ENCODE measurements around the gene LRRC23. TPM values are rescaled to one million over a fixed set of nuclear protein-coding genes. Genes with fewer than 3 reads are reported as not detected.

The LRRC23 gene
- total and polyA plus RNA-seq, 9 of the 15 experiments (the other 6 are each of a cell fraction or from before 2014, with no cell fraction given) = 2.2 to 7.0 (median 3.0) TPM

- peak; percentile 73; the same call in 1 of the 2 replicates for TF ChIP-seq AFF4 (CRISPR knock-in tag; IDR thresholded peaks at IDR 0.05)
- TF ChIP-seq, protein P1, sequence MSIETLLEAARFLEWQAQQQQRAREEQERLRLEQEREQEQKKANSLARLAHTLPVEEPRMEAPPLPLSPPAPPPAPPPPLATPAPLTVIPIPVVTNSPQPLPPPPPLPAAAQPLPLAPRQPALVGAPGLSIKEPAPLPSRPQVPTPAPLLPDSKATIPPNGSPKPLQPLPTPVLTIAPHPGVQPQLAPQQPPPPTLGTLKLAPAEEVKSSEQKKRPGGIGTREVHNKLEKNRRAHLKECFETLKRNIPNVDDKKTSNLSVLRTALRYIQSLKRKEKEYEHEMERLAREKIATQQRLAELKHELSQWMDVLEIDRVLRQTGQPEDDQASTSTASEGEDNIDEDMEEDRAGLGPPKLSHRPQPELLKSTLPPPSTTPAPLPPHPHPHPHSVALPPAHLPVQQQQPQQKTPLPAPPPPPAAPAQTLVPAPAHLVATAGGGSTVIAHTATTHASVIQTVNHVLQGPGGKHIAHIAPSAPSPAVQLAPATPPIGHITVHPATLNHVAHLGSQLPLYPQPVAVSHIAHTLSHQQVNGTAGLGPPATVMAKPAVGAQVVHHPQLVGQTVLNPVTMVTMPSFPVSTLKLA (conservative IDR thresholded peaks at IDR 0.05) = peak; percentile 57 to 83; a peak in 3 of 4 replicates
- TF ChIP-seq NEUROD1 (IDR thresholded peaks at IDR 0.05; ENCODE audit: borderline replicate concordance, low read depth, low read length, partially characterized antibody) = peak; percentile 70
- TF ChIP-seq, protein P2, sequence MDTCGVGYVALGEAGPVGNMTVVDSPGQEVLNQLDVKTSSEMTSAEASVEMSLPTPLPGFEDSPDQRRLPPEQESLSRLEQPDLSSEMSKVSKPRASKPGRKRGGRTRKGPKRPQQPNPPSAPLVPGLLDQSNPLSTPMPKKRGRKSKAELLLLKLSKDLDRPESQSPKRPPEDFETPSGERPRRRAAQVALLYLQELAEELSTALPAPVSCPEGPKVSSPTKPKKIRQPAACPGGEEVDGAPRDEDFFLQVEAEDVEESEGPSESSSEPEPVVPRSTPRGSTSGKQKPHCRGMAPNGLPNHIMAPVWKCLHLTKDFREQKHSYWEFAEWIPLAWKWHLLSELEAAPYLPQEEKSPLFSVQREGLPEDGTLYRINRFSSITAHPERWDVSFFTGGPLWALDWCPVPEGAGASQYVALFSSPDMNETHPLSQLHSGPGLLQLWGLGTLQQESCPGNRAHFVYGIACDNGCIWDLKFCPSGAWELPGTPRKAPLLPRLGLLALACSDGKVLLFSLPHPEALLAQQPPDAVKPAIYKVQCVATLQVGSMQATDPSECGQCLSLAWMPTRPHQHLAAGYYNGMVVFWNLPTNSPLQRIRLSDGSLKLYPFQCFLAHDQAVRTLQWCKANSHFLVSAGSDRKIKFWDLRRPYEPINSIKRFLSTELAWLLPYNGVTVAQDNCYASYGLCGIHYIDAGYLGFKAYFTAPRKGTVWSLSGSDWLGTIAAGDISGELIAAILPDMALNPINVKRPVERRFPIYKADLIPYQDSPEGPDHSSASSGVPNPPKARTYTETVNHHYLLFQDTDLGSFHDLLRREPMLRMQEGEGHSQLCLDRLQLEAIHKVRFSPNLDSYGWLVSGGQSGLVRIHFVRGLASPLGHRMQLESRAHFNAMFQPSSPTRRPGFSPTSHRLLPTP (IDR thresholded peaks at IDR 0.05; ENCODE audit: borderline replicate concordance, extremely low read depth, insufficient read length) = no peak
- no peak for TF ChIP-seq NCOA1 (IDR thresholded peaks at IDR 0.05; ENCODE audit: low read depth)
- no peak for TF ChIP-seq NELFE (IDR thresholded peaks at IDR 0.05; ENCODE audit: insufficient read depth, insufficient read length)
- TF ChIP-seq ZNF57 (CRISPR knock-in tag; IDR thresholded peaks at IDR 0.05) = no peak; the same call in 1 of the 2 replicates
- no peak for TF ChIP-seq ZNF41 (CRISPR knock-in tag; conservative IDR thresholded peaks at IDR 0.05)
- TF ChIP-seq ZNF311 (CRISPR knock-in tag; IDR thresholded peaks at IDR 0.05) = no peak
- TF ChIP-seq POLR3G (IDR thresholded peaks at IDR 0.05; ENCODE audit: extremely low read depth, insufficient read length, insufficient replicate concordance) = no peak
- TF ChIP-seq RBM25 (IDR thresholded peaks at IDR 0.05; ENCODE audit: low read depth, low read length, severe bottlenecking) = peak; percentile 39
- TF ChIP-seq ZBTB8A (IDR thresholded peaks at IDR 0.05; ENCODE audit: partially characterized antibody) = no peak
- TF ChIP-seq, protein P3, sequence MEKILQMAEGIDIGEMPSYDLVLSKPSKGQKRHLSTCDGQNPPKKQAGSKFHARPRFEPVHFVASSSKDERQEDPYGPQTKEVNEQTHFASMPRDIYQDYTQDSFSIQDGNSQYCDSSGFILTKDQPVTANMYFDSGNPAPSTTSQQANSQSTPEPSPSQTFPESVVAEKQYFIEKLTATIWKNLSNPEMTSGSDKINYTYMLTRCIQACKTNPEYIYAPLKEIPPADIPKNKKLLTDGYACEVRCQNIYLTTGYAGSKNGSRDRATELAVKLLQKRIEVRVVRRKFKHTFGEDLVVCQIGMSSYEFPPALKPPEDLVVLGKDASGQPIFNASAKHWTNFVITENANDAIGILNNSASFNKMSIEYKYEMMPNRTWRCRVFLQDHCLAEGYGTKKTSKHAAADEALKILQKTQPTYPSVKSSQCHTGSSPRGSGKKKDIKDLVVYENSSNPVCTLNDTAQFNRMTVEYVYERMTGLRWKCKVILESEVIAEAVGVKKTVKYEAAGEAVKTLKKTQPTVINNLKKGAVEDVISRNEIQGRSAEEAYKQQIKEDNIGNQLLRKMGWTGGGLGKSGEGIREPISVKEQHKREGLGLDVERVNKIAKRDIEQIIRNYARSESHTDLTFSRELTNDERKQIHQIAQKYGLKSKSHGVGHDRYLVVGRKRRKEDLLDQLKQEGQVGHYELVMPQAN (IDR thresholded peaks at IDR 0.05; ENCODE audit: borderline replicate concordance) = no peak
- no peak for TF ChIP-seq E2F3 (CRISPR knock-in tag; IDR thresholded peaks at IDR 0.05)
- no peak for TF ChIP-seq ZNF12 (CRISPR knock-in tag; IDR thresholded peaks at IDR 0.05)
- TF ChIP-seq ZNF239 (CRISPR knock-in tag; IDR thresholded peaks at IDR 0.05) = no peak
- no peak for TF ChIP-seq ZKSCAN3 (CRISPR knock-in tag; IDR thresholded peaks at IDR 0.05)
Observed at GRCh38 chr12:6937481-6938352, 33.1 kb downstream of the LRRC23 start (continued).
